IPS-18c (cell line): ENCODE results near the gene NCBP2L.
A peak's percentile ranks its signal among the peaks of the same experiment; 100 is the strongest.

Source experiments
- H3K4me3 ChIP-seq: 2 replicates; pipeline ENCODE4 v1.7.0; 2013; ENCODE audit warnings: low read depth, mild to moderate bottlenecking, low read length, moderate library complexity; ENCODE audit not compliant: insufficient read depth
- H3K9me3 ChIP-seq: one replicate; pipeline ENCODE4 v1.6.1; 2013; ENCODE audit warnings: mild to moderate bottlenecking, low read length, moderate library complexity; ENCODE audit not compliant: control insufficient read depth, insufficient read depth

Gene NCBP2L

DNA sequence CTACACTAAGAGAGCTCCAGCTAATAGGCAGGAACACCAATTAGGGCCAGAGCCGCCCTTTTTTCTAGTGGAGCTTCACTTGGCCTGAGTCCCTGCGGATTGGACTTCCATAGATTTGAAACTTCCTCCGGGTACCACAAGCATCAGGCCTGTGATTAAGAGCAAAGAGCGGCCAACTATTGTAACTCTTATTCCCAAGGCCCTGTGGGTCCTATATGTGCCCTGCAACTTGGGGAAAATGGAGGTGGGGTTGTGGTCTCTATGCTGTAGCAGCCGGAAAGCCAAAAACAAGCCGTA lies at the start of gene NCBP2L:
TSS of gene NCBP2L (plus strand) at position 198 of the 297 bp plus-strand sequence. CDS start 16,488 bp downstream, outside the sequence.
- no peaks in the 10 kb centered on the region for H3K9me3 ChIP-seq
- peak within 1 kb of the TSS; percentile 61; the same call in 1 of the 2 replicates for H3K4me3 ChIP-seq

DNA sequence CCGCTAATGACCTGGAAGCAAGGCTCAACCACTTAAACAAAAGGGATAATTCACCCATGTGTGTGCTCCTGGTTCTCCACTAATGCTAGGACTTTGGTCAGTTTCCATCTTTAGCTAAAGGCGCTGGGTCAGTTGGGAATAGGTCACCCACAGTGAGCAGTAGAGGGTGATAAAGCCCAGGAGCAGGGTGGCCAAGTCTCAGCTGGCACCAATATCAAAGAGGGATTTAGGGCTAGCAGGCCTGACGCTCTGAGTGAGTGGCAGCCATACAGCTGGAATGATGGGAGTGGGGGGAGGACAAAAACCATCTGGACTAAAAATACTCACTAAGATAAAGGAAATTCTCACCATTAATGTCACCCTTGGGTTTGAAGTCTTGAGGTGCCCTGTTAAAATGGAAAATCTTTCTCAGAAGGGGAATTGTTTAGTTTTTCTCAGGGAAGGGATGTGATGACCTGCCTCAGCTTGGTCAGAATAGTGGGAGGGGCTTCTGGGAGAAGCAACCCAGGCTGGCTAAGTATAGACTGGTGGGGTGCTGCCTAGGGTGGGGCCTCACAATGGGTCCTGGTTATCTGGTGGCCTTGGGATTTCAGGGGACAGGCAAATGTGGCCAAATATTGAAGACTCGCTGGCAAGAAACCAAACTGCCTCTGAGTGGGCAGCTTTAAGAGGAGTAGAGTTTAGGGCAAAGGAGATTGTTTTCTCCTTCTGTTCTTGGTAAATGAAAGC lies 49.0 kb upstream of the NCBP2L start:
- no peaks in the 10 kb centered on the region for H3K9me3 ChIP-seq

DNA sequence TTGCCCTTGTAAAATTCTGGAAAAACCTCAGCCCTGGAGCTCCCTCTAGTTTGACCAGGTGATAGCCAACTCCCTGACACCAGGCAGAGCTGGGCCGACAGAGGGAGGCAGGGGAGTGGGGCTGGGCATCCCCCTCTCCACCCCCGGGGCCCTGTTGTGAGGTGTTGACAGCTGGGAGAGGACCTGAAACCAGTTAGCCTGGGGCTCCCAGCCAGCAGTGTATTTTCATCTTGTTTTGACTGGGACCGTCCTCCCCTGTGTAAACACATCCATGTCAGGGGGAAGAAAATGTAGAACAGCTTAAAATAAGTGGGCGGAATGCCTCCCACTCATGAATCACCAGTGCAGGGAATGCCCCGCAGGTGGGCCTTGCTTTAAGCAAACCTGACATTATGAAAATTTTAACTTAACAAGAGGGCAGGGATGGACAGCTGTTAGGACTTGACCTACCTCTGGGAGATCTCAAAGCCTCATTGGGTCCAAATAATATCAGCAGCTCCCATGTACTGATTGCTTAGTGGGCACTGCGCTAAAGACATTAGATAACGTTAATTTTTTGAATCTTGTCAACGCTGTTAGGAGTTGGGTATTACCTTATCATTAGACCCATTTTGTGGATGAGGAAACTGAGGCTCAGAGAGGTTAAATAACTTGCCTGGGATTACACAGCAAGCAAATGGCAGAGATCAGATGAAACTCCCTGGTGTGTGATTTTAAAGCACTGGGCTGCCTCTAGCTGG lies 47.8 kb upstream of the NCBP2L start:
- no peak overlapping the region for H3K4me3 ChIP-seq
- no peaks in the 10 kb centered on the region for H3K9me3 ChIP-seq

More for the DNA sequence above, 49.0 kb upstream of the NCBP2L start:
- H3K4me3 ChIP-seq = no peak overlapping the region

DNA sequence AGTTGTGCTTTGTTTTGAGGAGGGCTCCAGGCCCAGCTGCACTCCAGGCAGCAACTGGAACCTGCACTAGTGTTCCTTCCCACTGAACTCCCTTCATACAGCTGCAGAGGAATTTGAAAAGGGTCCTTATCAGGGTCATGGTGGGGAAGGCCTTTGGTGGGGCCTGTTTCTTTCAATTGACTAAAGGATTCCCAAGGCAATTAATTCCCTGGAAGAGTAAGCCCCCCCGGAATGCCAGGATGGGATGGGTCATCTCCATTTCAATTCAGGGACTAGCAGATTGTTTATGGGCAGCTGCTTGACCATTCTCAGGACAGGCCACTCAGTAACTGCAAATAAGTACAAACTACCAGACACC lies 47.3 kb upstream of the NCBP2L start:
- Histone ChIP-seq H3K9me3 (no peaks in the 10 kb centered on the region), H3K4me3 (no peak overlapping the region)

DNA sequence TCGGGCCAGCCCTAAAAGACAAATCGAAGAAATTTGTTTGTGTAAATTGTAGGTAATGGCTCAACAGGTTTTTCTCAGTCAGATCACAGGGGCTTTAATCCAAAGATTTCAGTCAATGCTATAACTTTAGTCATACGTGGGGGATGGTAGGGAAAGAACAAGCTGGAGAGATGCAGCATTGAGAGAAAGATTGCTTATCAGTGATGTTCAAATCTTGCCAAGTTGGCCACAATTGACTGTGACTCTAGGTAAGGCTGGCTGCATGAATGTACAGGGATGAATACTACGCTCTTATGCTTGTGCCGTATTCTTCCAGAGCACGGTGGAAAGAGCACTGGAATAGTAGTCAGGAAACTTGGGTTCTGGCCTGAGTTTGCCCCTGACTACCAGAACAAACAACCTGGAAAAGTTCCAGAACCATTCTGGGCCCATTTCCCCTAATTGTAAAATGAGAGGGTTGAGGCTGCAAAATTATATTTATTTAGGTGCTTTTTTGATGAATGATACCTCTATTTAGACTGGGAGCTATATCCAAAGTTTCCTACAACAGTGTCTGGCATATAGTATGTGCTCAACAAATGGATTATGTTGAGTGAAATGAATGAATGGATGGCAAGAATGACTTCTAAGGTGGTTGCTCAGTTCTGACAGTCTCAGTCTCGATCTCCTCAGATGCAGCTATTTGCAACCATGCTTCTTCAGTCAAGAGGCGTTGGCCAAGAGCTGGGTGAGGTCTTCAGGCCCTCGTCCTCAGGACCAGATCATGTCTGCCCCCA lies 46.4 kb upstream of the NCBP2L start:
- Histone ChIP-seq H3K9me3 (no peaks in the 10 kb centered on the region), H3K4me3 (0 out of 2 replicates have a peak overlapping the region, but pooled peaks have one; percentile 24)

DNA sequence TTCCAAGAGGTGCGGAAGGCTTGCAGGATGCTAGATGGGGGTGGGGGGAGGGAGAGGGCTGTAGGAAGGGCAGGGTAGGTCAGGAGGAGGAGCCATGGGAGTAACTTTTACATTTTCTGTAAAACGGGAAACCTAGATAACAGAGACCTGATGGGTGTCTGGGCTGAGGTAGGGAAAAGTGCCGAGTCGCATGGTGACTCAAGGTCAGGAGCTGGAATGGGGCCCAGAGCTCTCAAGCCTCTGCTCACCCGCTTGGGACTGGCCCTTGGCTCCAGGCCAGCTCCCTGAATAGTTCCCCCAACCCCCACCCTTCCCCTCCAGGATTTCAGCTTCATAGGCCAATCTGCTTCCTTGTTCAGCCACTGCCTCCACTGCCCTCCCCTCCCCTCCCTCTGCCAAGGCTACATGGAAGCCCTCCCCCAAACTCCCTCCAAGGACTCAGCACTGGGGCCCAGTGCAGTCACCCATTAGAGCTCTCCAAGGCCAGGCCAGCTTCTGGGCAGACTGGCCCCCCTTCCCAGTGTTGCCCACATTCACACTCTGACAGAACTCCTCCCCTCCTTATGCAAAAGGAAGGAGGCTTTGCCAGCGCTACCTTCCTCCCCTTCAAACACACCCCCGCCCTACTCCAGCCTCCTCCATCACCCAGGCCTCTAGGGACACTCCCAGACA lies 45.6 kb upstream of the NCBP2L start:
- H3K4me3 ChIP-seq = no peak overlapping the region
- no peaks in the 10 kb centered on the region for H3K9me3 ChIP-seq

DNA sequence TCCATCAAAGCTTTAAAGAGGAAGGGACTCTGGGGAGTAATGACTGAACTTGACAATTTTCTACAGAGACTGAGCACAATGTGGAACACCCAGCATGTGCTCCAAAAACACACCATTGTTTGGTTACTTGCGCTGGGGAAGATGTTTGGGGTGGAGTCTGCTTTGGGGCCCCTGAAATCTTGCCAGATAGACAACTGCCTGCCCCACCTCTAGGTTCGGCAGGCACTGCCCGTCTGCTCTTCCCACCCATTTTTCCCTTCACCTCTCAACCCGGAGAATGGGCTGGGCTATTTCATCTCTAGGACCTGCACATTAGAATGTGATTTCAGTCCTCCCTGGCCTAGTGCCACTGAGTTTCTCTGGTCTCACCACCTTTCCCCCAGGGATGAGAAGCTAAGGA lies 43.8 kb upstream of the NCBP2L start:
- H3K9me3 ChIP-seq = no peaks in the 10 kb centered on the region
- no peak overlapping the region for H3K4me3 ChIP-seq

DNA sequence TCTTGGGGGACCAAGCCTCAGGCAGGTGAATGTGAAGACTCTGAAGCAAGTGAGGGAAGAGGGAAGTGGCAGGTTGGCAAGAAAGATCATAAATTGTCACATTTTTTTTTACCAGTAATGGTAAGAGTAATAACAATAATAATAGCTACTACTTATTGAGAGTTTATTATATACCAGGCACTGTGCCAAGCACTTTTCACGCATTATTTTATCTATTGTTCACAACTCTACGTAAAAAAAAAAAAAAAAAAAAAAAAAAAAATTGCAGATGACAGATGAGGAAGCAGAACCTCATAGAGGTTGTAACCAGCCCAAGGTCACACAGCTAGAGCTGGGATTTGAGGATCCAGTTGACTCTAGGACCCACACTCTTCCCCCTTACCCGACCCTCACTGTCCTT lies 42.9 kb upstream of the NCBP2L start:
- no peaks in the 10 kb centered on the region for H3K9me3 ChIP-seq
- H3K4me3 ChIP-seq = no peak overlapping the region

DNA sequence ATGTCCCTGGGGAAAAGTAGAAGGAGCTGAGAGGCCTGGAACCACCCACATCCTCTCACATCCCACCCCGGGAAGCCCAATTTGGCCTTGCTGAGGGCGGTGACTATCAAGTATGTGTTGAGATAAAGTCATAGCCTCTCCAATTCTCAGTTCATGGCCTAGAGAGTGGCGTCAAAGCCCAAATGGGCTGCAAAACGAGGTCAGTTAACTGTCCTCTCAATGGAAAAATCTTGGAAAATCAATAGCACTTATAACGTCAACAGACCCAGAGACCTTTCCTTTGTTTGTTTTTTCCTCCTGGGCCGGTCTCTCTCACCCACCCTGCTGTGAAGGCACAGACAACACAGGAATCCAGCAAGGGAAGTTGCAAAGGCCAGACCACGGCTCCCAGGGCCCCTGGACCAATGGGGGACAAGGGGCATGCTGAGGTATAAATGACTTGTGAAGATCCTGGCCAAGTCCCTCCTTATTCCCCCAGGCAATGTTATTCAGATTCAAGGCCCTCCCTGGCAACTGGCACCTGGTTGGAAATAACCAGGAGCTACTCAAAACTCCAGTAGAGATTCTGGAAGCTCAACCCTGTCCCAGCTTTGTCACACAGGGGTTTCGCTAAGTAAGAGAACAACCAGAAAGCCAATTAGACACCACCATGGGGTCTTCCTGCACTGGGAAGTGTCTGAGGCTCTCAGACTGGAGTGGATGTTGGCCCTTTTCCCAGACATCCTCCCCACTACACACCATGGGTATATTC lies 40.6 kb upstream of the NCBP2L start:
- Histone ChIP-seq H3K9me3 (no peaks in the 10 kb centered on the region), H3K4me3 (no peak overlapping the region)

DNA sequence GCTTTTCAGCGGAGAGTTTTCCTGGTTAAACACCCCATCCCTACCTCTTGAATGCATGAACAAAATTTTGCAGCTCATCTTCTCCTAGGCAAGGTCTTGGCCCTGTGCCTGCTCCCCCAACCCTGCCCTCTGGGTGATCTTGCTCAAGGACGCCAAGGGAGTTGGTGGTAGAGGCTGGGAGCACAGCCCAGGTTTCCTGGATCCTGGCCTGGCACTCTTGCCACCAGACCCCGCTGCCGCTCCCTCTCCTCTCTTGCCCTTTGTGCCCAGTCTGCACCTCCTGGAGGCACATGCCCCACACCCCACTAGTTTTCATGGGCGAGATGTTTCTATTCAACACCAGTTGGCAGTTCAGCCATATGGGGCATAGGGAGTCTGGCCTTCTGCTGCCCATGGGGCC lies 39.3 kb upstream of the NCBP2L start:
- Histone ChIP-seq H3K9me3 (no peaks in the 10 kb centered on the region), H3K4me3 (no peak overlapping the region)

DNA sequence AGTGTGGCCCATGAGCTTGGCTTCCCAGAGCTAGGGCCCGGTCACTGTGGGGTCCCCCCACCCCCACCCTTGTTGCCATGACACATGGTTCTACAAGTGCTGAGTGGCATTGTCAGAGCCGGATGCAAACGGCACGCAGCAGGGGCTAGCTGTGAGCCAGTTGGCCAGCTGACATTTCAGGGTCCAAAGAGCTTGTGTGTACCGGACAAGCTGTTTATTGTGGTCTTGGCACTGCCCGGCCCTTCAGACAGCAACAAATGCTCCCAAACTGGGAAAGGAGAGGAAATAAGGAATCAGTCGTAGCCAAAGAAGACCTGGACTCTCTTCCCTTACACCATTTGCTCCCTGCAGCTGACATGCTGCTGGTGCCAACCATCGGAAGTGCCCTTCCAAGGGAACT lies 38.8 kb upstream of the NCBP2L start:
- no peaks in the 10 kb centered on the region for H3K9me3 ChIP-seq

DNA sequence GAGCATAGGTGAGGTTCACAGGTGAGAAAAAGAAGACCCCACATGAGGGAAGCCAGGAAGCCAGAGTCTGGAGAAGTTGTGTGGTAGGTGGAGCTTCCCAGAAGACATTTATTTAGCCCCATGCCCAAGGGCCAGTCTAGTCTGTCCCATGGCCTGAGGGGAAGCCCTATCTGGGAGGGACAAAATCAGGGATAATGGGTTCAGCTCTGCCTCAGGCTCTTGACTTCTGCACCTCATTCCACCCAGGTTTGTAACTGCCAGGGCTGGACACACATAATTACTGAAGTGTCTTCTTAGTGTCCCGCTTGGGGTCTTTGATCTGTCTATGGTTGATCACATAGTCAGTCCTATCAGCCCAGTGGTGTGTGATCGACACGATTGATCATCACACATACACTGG lies 38.0 kb upstream of the NCBP2L start:
- Histone ChIP-seq H3K9me3 (no peaks in the 10 kb centered on the region), H3K4me3 (no peak overlapping the region)

More for the DNA sequence above, 38.8 kb upstream of the NCBP2L start:
- no peak overlapping the region for H3K4me3 ChIP-seq

DNA sequence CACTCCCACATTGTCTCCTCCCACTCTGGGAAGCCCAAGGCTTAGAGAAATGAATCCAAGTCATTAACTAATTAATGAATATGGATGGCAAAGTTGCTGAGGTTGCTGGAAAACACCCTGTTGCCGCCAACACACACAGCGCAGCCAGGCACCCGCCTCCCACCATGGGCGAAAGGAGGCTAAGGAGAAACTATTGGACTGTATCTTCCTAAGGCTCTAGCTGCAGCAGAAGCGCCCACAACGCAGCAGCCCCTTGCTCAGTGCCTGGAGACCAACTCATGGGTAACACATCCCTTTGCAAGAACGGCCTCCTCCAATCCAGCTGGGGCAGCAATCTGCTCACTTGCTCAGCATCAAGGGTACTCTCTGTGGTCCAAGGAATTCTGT lies 36.1 kb upstream of the NCBP2L start:
- peak overlapping the region; percentile 53; the same call in 1 of the 2 replicates for H3K4me3 ChIP-seq

DNA sequence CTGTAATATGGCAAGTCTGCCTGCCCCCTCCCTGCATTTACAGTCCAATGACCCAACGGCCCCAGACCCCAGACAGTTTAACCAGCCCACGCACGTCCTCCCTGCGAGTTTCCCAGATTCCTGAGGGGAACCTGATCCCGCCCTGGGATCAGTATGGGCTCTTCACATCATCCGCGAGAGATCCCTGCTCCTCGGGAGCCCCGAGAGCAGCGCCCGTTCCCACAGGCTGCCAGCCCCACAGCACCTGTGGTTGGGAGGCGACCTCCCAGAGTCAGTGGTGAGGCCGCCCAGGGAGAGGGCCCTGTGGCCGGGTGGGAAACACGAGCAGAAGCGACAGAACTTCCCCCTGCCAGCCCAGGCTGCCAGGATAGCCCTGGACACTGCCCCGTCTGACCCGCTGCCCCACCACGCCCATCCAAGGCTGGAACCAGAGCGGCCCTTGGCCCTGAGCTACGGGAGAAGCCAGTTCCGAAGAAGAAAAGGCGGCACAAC lies 34.8 kb upstream of the NCBP2L start:
- H3K4me3 ChIP-seq = peak overlapping the region; percentile 53
- no peaks in the 10 kb centered on the region for H3K9me3 ChIP-seq

More for the DNA sequence above, 36.1 kb upstream of the NCBP2L start:
- no peaks in the 10 kb centered on the region for H3K9me3 ChIP-seq

DNA sequence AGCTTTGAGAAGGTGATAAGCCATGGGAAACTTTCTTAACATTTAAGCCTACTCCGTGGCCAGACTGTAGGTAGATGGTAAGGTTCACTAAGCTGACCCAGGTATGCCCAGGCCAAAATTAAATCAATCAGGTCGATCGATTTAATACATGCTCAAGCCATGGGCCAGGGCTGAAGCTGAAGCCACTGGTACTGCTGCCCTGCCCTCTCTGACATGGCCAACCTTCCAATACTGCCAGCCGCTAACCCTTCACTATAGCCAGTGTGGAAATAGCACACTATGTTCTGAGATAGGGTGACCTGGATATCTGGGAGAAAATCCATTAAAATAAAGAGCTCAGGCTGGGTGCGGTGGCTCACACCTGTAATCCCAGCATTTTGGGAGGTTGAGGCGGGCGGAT lies 33.5 kb upstream of the NCBP2L start:
- no peak overlapping the region for H3K4me3 ChIP-seq
- no peaks in the 10 kb centered on the region for H3K9me3 ChIP-seq

DNA sequence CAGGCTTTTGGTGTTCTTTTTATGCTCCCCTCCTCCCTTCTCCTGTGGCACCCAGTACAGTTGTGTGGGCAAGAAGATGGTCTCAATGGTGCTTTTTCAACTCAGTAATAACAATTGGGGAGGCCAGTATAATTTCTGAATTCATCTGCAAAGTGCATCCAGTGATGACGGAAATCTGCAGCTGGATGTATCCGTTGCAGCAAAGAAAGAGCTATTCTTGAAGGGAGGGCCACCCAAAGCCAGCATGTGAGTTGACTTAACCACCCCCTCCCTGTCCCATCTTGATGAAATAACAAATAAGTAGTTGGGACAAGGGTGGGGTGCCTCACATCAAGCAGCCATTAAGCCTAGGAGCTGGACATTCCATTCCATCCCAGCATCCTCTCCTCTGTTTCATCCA lies 32.7 kb upstream of the NCBP2L start:
- no peaks in the 10 kb centered on the region for H3K9me3 ChIP-seq
- H3K4me3 ChIP-seq = no peak overlapping the region
